SK-N-SH treated with all-trans-retinoic acid at 6 μM for 48 hours (cell line): ENCODE data around the gene PAXX.

Experiments used
- CREB5 ChIP-seq: fragments of 250-450 bp; sonication (Bioruptor Pico); IDR thresholded peaks from 2 replicates; pipeline ENCODE4 v1.5.1; 2020; ENCODE audit warnings: low read depth, mild to moderate bottlenecking, moderate library complexity
- PATZ1 ChIP-seq: fragments of 250-450 bp; sonication (Bioruptor Pico); IDR thresholded peaks from 2 replicates; pipeline ENCODE4 v1.8.0; 2020; ENCODE audit warnings: mild to moderate bottlenecking, moderate library complexity, borderline replicate concordance

GRCh38 chr9:137027369-137028262 lies 35.4 kb downstream of the PAXX start, which contains the start of gene ABCA2:
- TF ChIP-seq PATZ1 (CRISPR knock-in tag) (no peak), CREB5 (CRISPR knock-in tag) (no peak)
